Activated naive CD8-positive, alpha-beta T cell treated with anti-CD3 and anti-CD28 coated beads, Interleukin-2, amount 50 U/mL, for 16 hours (primary cell): ENCODE data around the gene ISG15.
"Not testable (repeated sequence)": the region's sequence is repeated elsewhere in the genome, so short reads cannot be mapped to it uniquely, and the experiment has no call there.

ENCODE experiments used
- DNase-seq: peaks from one replicate; pipeline ENCODE4 v3.0.0-alpha.2; 2020; ENCODE audit warnings: low read depth, low spot score

ISG15 gene

GRCh38 chr1:1011396-1011949 lies 1.8 kb upstream of the ISG15 start:
- DNase-seq: no peak

GRCh38 chr1:1012736-1013104 lies 577 bp upstream of the ISG15 start:
- not testable (repeated sequence) for DNase-seq

- no peak for DNase-seq
These were observed 788 bp downstream of the ISG15 start for GRCh38 chr1:1013922-1014648.

- no peak for DNase-seq
These were observed 1.7 kb downstream of the ISG15 start for GRCh38 chr1:1014799-1015681.

- not testable (repeated sequence) for DNase-seq
These were observed 4.4 kb downstream of the ISG15 start for GRCh38 chr1:1017397-1018320.

GRCh38 chr1:1018321-1018685 lies 5.0 kb downstream of the ISG15 start:
- not testable (repeated sequence) for DNase-seq

GRCh38 chr1:1019122-1019999 lies 6.1 kb downstream of the ISG15 start:
- peak; percentile 62 for DNase-seq

GRCh38 chr1:1020000-1020404 lies 6.7 kb downstream of the ISG15 start, which contains the start of gene AGRN:
Gene AGRN (plus strand): TSS chr1:1020120. CDS start chr1:1020173, 53 bp downstream.
- DNase-seq: no peak

- no peak for DNase-seq
These were observed 7.2 kb downstream of the ISG15 start for GRCh38 chr1:1020415-1021009.

GRCh38 chr1:1021010-1021919 lies 8.0 kb downstream of the ISG15 start:
- DNase-seq: no peak

- no peak for DNase-seq
These were observed 8.6 kb downstream of the ISG15 start for GRCh38 chr1:1021920-1022259.

- no peak for DNase-seq
These were observed 9.2 kb downstream of the ISG15 start for GRCh38 chr1:1022302-1023009.

GRCh38 chr1:1023700-1024099 lies 10.4 kb downstream of the ISG15 start:
- DNase-seq: no peak

GRCh38 chr1:1024149-1024770 lies 11.0 kb downstream of the ISG15 start:
- no peak for DNase-seq

GRCh38 chr1:1024771-1025699 lies 11.7 kb downstream of the ISG15 start:
- DNase-seq: no peak

GRCh38 chr1:1025730-1026129 lies 12.4 kb downstream of the ISG15 start:
- DNase-seq: no peak
